ENCODE data around the gene NCKAP1.

NCKAP1 gene

GRCh38 chr2:182866461-182867406, 171.5 kb downstream of the NCKAP1 start, which contains the start of gene FRZB:
FRZB (minus strand) TSS chr2:182866637; CDS start chr2:182866552, 85 bp downstream.
- peaks cover 19% of the 10 kb centered on the region for H3K4me1 ChIP-seq
- peaks cover 11% of the 10 kb centered on the region; the same call in 1 of the 2 replicates for H3K27me3 ChIP-seq
- no peak within 1 kb of the TSS for H3K27ac ChIP-seq
- H3K36me3 ChIP-seq: no peaks in the 10 kb centered on the region
- TF ChIP-seq Cebpa-rat (IDR thresholded peaks at IDR 0.05): no peak
- 0 out of 2 replicates have a peak within 1 kb of the TSS, but pooled peaks have one; percentile 1 for H3K4me2 ChIP-seq
- peaks cover 12% of the 10 kb centered on the region; the same call in 1 of the 2 replicates for H3K9me3 ChIP-seq
- no peaks in the 10 kb centered on the region for H4K20me1 ChIP-seq
- H3K9ac ChIP-seq: no peak within 1 kb of the TSS
- H3K4me3 ChIP-seq: no peak within 1 kb of the TSS

DNA sequence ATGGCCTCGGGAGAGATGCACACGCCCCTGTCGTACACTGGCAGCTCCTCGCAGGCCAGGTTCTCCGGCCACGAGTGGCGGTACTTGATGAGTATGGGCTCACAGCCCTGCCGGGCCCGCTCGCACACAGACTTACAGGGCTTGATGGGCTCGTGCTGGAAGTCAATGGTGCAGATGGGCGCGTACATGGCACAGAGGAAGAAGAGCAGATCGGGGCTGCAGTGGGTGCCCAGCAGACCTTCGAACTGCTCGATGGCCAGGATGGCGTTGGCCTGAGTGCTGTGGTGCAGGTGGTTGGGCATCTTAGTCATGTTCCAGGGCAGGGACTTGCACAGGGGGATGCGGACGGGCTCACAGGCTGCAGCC, 172.2 kb downstream of the NCKAP1 start:
- H3K4me2 ChIP-seq: no peak overlapping the region

GRCh38 chr2:182864949-182865570, 173.2 kb downstream of the NCKAP1 start:
- Histone ChIP-seq H3K27me3 (peaks cover 11% of the 10 kb centered on the region; the same call in 1 of the 2 replicates), H3K9ac (no peak overlapping the region), H3K9me3 (peaks cover 12% of the 10 kb centered on the region; the same call in 1 of the 2 replicates), H3K4me3 (no peak overlapping the region), H3K27ac (no peak overlapping the region), H3K36me3 (no peaks in the 10 kb centered on the region), H3K4me2 (no peak overlapping the region), H4K20me1 (no peaks in the 10 kb centered on the region), H3K4me1 (peaks cover 22% of the 10 kb centered on the region)
- no peak for TF ChIP-seq Cebpa-rat (IDR thresholded peaks at IDR 0.05)

More for the DNA sequence above, 172.2 kb downstream of the NCKAP1 start:
- TF ChIP-seq Cebpa-rat (IDR thresholded peaks at IDR 0.05): no peak
- Histone ChIP-seq H4K20me1 (no peaks in the 10 kb centered on the region), H3K9me3 (peaks cover 12% of the 10 kb centered on the region; the same call in 1 of the 2 replicates), H3K27me3 (peaks cover 11% of the 10 kb centered on the region; the same call in 1 of the 2 replicates), H3K4me1 (peaks cover 22% of the 10 kb centered on the region), H3K4me3 (no peak overlapping the region), H3K36me3 (no peaks in the 10 kb centered on the region), H3K9ac (no peak overlapping the region), H3K27ac (no peak overlapping the region)

GRCh38 chr2:182863642-182864041, 174.6 kb downstream of the NCKAP1 start:
- Histone ChIP-seq H3K27me3 (peaks cover 11% of the 10 kb centered on the region; the same call in 1 of the 2 replicates), H3K36me3 (no peaks in the 10 kb centered on the region), H4K20me1 (no peaks in the 10 kb centered on the region), H3K4me3 (no peak overlapping the region), H3K4me1 (peaks cover 22% of the 10 kb centered on the region), H3K9ac (no peak overlapping the region), H3K4me2 (no peak overlapping the region), H3K9me3 (peaks cover 12% of the 10 kb centered on the region; the same call in 1 of the 2 replicates), H3K27ac (no peak overlapping the region)
- TF ChIP-seq Cebpa-rat (IDR thresholded peaks at IDR 0.05): no peak

DNA sequence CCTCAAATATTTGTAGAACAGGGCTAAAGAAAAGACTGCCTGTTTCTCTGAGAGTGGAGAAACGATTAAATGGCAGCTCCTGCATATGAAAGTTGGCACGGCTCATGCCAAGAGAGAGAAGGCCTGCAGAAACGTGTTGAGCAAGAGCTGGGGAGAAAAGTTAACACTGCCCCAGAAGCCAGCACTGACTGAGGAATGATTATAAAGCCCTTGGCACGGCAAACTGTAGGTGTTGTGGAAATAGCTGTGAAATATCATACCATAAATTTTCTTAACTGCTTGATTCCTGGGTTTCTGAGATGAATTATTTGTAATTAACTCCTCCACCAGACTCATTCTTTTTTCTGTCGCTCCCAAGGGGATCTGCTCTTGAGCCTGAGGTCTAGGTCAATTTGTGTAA, 176.2 kb downstream of the NCKAP1 start:
- H3K4me2 ChIP-seq: peak overlapping the region; percentile 58
- no peaks in the 10 kb centered on the region for H3K36me3 ChIP-seq
- H3K27me3 ChIP-seq: peaks cover 10% of the 10 kb centered on the region; the same call in 1 of the 2 replicates
- H3K4me1 ChIP-seq: peaks cover 22% of the 10 kb centered on the region
- H3K4me3 ChIP-seq: no peak overlapping the region
- no peak overlapping the region for H3K9ac ChIP-seq
- TF ChIP-seq Cebpa-rat (IDR thresholded peaks at IDR 0.05): no peak
- no peak overlapping the region for H3K27ac ChIP-seq
- H4K20me1 ChIP-seq: no peaks in the 10 kb centered on the region
- H3K9me3 ChIP-seq: peaks cover 10% of the 10 kb centered on the region; the same call in 1 of the 2 replicates

- H3K9me3 ChIP-seq: no peaks in the 10 kb centered on the region
- no peaks in the 10 kb centered on the region for H3K27me3 ChIP-seq
- no peaks in the 10 kb centered on the region for H3K36me3 ChIP-seq
- H3K27ac ChIP-seq: no peak overlapping the region
- H3K4me3 ChIP-seq: no peak overlapping the region
- H3K9ac ChIP-seq: no peak overlapping the region
- H3K4me1 ChIP-seq: peaks cover 22% of the 10 kb centered on the region
- no peaks in the 10 kb centered on the region for H4K20me1 ChIP-seq
- TF ChIP-seq Cebpa-rat (IDR thresholded peaks at IDR 0.05): no peak
- H3K4me2 ChIP-seq: no peak overlapping the region
Observed at GRCh38 chr2:182860858-182861257, 177.4 kb downstream of the NCKAP1 start.

All from BLaER1 (cell line).